Upper lobe of left lung (tissue), 6 donors: Measurements from ENCODE around the gene UBAP2. TPM values are rescaled to one million over a fixed set of nuclear protein-coding genes. Genes with fewer than 3 reads are reported as not detected.

Source experiments
- ATAC-seq, 2 donors: fragments of 200-7000 bp; cut with Tn5 transposase; one replicate each; pipeline ENCODE4 v1.9.1; 2022; ENCODE audit warnings: mild to moderate bottlenecking in 2 of 2, moderate library complexity in 2 of 2; ENCODE audit not compliant: low FRiP score in 2 of 2
- DNase-seq, 2 donors: peaks; one replicate each; pipeline ENCODE4 v3.0.0-alpha.2; 2019 to 2020
- H3K27ac ChIP-seq, 4 donors: fragments of 200-600 bp; sonication (generic); one replicate each; pipeline ENCODE4 v1.5.1; 2016 to 2019
- H3K27me3 ChIP-seq, 4 donors: fragments of 200-600 bp; sonication (generic); one replicate each; pipeline ENCODE4 v1.5.1; 2017 to 2019
- H3K36me3 ChIP-seq, 4 donors: fragments of 200-600 bp; sonication (generic); one replicate each; pipeline ENCODE4 v1.5.1; 2016 to 2019
- H3K4me1 ChIP-seq, 4 donors: fragments of 200-600 bp; sonication (generic); one replicate each; pipeline ENCODE4 v1.5.1; 2018 to 2019
- H3K4me3 ChIP-seq, 4 donors: fragments of 200-600 bp; sonication (generic); one replicate each; pipeline ENCODE4 v1.5.1; 2017 to 2019; ENCODE audit warnings: mild to moderate bottlenecking in 2 of 4, moderate library complexity in 1 of 4
- H3K9me3 ChIP-seq, 4 donors: fragments of 200-600 bp; sonication (generic); one replicate each; pipeline ENCODE4 v1.5.1; 2018 to 2019
- EP300 ChIP-seq, 4 donors: sonication (generic); formaldehyde crosslinking; IDR thresholded peaks; one replicate each; pipeline ENCODE4 v1.5.1; 2017; ENCODE audit warnings: antibody characterized with exemption in 4 of 4, control low read depth in 2 of 4
- POLR2A ChIP-seq, 4 donors: fragments of 450-650 bp; IDR thresholded peaks; one replicate each; pipeline ENCODE4 v1.5.1; 2016 to 2017; ENCODE audit warnings: antibody characterized with exemption in 4 of 4, mild to moderate bottlenecking in 2 of 4
- POLR2AphosphoS5 ChIP-seq, 2 donors: sonication (generic); formaldehyde crosslinking; IDR thresholded peaks; one replicate each; pipeline ENCODE4 v1.5.1; 2017; ENCODE audit warnings: antibody characterized with exemption in 2 of 2
- WGBS, 2 donors: methylation state at CpG; one replicate each; pipeline ENCODE4 v1.1.5; 2017 to 2018; 5-methylcytosine and 5-hydroxymethylcytosine counted together
- total RNA-seq, 6 donors: library from RNA; depleted of rRNA in 4 of 6; stranded (reverse); fragments of >200 nt in 4 of 6; gene quantifications; one replicate each; pipeline versions ENCODE4 v1.1.0 to v1.2.1, GENCODE V29; 2016 to 2021
- TF ChIP-seq, protein P1 (sequence below), 6 experiments: fragments of 450-650 bp in 4 of 6; fragments of 200-600 bp in 2 of 6; sonication (generic) in 2 of 6; IDR thresholded peaks; one replicate each; pipeline ENCODE4 v1.5.1; 2016 to 2019; ENCODE audit warnings: antibody characterized with exemption in 6 of 6
- donor health status: DM: no; HTN: no; CAD: no; lungs with moderate emphysema.
- donor health status: DM: no; HTN: yes; CAD: no; lungs with severe emphysema.

Gene UBAP2
- total RNA-seq, 6 donors from 2014 or later, result 22.3 to 48.2 (median 35.3) TPM

GRCh38 chr9:34072410-34072809 is 23.7 kb upstream of the UBAP2 start:
- Histone ChIP-seq H3K27ac (peak overlapping the region; percentile 64 to 70 (median 66)), H3K27me3 (no peaks in the 10 kb centered on the region), H3K36me3 (no peaks in the 10 kb centered on the region), H3K4me3 (no peak overlapping the region), H3K9me3 (no peaks in the 10 kb centered on the region), H3K4me1 (peaks cover 0 to 23% (median 9%) of the 10 kb centered on the region in 4 donors)
- WGBS, 2 donors, result 60 to 81% methylated on average over 2 of the region's 2 CpGs
- DNase-seq (peak in 1 of 2 donors; percentile 54), ATAC-seq (peak; percentile 13 to 37)
- TF ChIP-seq POLR2A (IDR thresholded peaks at IDR 0.05) (no peak), EP300 (IDR thresholded peaks at IDR 0.05) (no peak), POLR2AphosphoS5 (IDR thresholded peaks at IDR 0.05) (no peak)
- TF ChIP-seq, protein P1, sequence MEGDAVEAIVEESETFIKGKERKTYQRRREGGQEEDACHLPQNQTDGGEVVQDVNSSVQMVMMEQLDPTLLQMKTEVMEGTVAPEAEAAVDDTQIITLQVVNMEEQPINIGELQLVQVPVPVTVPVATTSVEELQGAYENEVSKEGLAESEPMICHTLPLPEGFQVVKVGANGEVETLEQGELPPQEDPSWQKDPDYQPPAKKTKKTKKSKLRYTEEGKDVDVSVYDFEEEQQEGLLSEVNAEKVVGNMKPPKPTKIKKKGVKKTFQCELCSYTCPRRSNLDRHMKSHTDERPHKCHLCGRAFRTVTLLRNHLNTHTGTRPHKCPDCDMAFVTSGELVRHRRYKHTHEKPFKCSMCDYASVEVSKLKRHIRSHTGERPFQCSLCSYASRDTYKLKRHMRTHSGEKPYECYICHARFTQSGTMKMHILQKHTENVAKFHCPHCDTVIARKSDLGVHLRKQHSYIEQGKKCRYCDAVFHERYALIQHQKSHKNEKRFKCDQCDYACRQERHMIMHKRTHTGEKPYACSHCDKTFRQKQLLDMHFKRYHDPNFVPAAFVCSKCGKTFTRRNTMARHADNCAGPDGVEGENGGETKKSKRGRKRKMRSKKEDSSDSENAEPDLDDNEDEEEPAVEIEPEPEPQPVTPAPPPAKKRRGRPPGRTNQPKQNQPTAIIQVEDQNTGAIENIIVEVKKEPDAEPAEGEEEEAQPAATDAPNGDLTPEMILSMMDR (IDR thresholded peaks at IDR 0.05), result no peak

DNA sequence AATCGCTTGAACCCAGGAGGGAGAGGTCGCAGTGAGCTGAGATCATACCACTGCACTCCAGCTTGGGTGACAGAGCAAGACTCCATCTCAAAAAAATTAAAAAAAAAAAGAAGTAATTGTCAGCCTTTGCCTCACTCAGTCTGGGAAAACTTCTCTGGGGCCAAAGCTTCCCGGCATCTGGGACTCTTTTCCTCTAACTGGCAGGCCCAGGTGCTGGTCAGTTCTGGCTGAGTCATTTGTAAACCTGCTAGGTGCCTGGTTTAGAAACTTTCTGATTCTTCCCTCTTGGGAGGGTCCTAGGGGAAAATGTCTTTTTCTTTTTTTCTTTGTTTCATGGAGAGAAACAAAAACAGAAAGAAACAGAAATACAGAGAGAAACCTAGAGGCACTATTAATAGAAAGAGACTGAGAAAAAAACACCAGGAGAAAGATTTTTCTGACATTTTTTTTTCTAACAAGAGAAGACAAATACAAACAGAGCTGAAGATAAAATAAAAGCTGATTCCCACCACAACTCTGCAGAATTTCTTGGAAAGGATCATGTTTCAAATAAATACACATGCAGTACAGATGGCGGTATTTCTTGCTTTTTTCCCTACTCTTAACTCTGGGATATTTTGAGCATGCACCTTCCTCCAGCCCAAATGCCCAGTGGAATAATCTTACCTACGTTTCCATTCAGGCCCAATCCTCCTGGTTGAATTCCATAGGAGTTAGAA is 22.1 kb upstream of the UBAP2 start:
- Histone ChIP-seq H3K9me3 (no peaks in the 10 kb centered on the region), H3K27ac (no peak overlapping the region), H3K4me1 (peaks cover 0 to 23% (median 9%) of the 10 kb centered on the region in 4 donors), H3K4me3 (no peak overlapping the region), H3K36me3 (no peaks in the 10 kb centered on the region), H3K27me3 (no peaks in the 10 kb centered on the region)
- TF ChIP-seq POLR2A (IDR thresholded peaks at IDR 0.05) (no peak), POLR2AphosphoS5 (IDR thresholded peaks at IDR 0.05) (no peak), EP300 (IDR thresholded peaks at IDR 0.05) (no peak)
- TF ChIP-seq, protein P1 (IDR thresholded peaks at IDR 0.05), result no peak
- ATAC-seq, result no peak
- no peak for DNase-seq
- WGBS, 2 donors, result 74 to 81% methylated on average over 4 to 5 of the region's 5 CpGs

GRCh38 chr9:34069831-34070230 is 21.1 kb upstream of the UBAP2 start:
- 73 to 79% methylated on average over 6 of the region's 6 CpGs for WGBS, 2 donors
- H3K27me3 ChIP-seq, result no peaks in the 10 kb centered on the region
- no peaks in the 10 kb centered on the region for H3K36me3 ChIP-seq
- ATAC-seq (no peak), DNase-seq (no peak)
- TF ChIP-seq EP300 (IDR thresholded peaks at IDR 0.05) (no peak), POLR2AphosphoS5 (IDR thresholded peaks at IDR 0.05) (no peak), POLR2A (IDR thresholded peaks at IDR 0.05) (no peak)
- TF ChIP-seq, protein P1 (IDR thresholded peaks at IDR 0.05), result no peak
- no peaks in the 10 kb centered on the region for H3K9me3 ChIP-seq
- H3K4me3 ChIP-seq, result no peak overlapping the region
- H3K27ac ChIP-seq, result no peak overlapping the region
- H3K4me1 ChIP-seq, result peaks cover 0 to 23% (median 9%) of the 10 kb centered on the region in 4 donors

DNA sequence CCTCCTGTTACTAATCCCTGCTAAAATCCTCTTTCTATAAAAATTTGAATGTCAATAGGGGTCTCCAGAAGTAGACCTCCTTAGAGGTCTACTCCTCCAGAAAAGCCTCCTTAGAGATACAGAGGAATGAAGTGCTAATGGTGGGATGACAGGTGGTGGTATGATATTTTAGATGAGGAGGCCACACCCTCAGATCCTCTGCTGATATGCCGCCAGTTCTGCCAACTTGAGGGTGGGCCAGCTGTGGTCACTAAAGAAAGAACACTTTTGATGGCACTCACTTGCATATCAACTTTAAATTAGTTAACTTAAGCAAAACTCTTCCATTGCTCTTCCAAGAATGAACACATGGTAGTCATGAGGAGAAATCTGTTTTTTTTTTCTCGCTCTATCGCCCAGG is 16.9 kb upstream of the UBAP2 start:
- Histone ChIP-seq H3K27ac (no peak overlapping the region), H3K4me3 (no peak overlapping the region), H3K9me3 (no peaks in the 10 kb centered on the region), H3K27me3 (no peaks in the 10 kb centered on the region), H3K36me3 (no peaks in the 10 kb centered on the region), H3K4me1 (no peaks in the 10 kb centered on the region)
- no peak for DNase-seq
- no peak for ATAC-seq
- 90 to 91% methylated on average over 3 of the region's 3 CpGs for WGBS, 2 donors
- TF ChIP-seq EP300 (IDR thresholded peaks at IDR 0.05) (no peak), POLR2AphosphoS5 (IDR thresholded peaks at IDR 0.05) (no peak), POLR2A (IDR thresholded peaks at IDR 0.05) (no peak)
- TF ChIP-seq, protein P1 (IDR thresholded peaks at IDR 0.05), result no peak

GRCh38 chr9:34059954-34060353 is 11.3 kb upstream of the UBAP2 start:
- no peak for TF ChIP-seq POLR2A (IDR thresholded peaks at IDR 0.05)
- TF ChIP-seq, protein P1 (IDR thresholded peaks at IDR 0.05), result no peak
- TF ChIP-seq EP300 (IDR thresholded peaks at IDR 0.05), result no peak
- TF ChIP-seq POLR2AphosphoS5 (IDR thresholded peaks at IDR 0.05), result no peak
- 86 to 90% methylated on average over 3 of the region's 3 CpGs for WGBS, 2 donors
- DNase-seq (no peak), ATAC-seq (no peak)
- Histone ChIP-seq H3K36me3 (no peaks in the 10 kb centered on the region), H3K4me3 (no peak overlapping the region), H3K9me3 (no peaks in the 10 kb centered on the region), H3K27ac (no peak overlapping the region), H3K27me3 (no peaks in the 10 kb centered on the region), H3K4me1 (no peaks in the 10 kb centered on the region)
